Measurements from ENCODE around the gene TMEM126B. TPM values are rescaled to one million over a fixed set of nuclear protein-coding genes. Genes with fewer than 3 reads are reported as not detected.
A peak's percentile ranks its signal among the peaks of the same experiment; 100 is the strongest.

Gene TMEM126B
- 10 to 100 TPM; 39.9 to 96.4 (median 50.4) TPM for total RNA-seq
- polyA plus RNA-seq, result 100 to 1,000 TPM in 1 of 3 donors, 10 to 100 TPM in 2; 62.8 to 125 (median 90.8) TPM
- long read RNA-seq, donor 1, transcript TMEM126B-202 (6 exons, 1,210 nt), result major isoform, 14 of 29 reads
- long read RNA-seq, donor 1, transcript TMEM126B-201 (5 exons, 989 nt), result minor isoform, 13 of 29 reads
- long read RNA-seq, donor 1, partial matches to known transcripts, result 0 of 29 reads
- long read RNA-seq, donor 1, other reads (novel, unspliced or antisense), result 0 of 29 reads
- long read RNA-seq, donor 2, transcript TMEM126B-202 (6 exons, 1,210 nt), result minor isoform, 9 of 27 reads
- long read RNA-seq, donor 2, transcript TMEM126B-201 (5 exons, 989 nt), result major isoform, 14 of 27 reads
- long read RNA-seq, donor 2, partial matches to known transcripts, result 0 of 27 reads
- long read RNA-seq, donor 2, other reads (novel, unspliced or antisense), result 0 of 27 reads
- long read RNA-seq, donor 3, transcript TMEM126B-202 (6 exons, 1,210 nt), result major isoform, 16 of 30 reads
- long read RNA-seq, donor 3, transcript TMEM126B-201 (5 exons, 989 nt), result minor isoform, 11 of 30 reads
- long read RNA-seq, donor 3, partial matches to known transcripts, result 0 of 30 reads
- long read RNA-seq, donor 3, other reads (novel, unspliced or antisense), result 0 of 30 reads
- long read RNA-seq, donor 4, transcript TMEM126B-201 (5 exons, 989 nt), result minor isoform, 10 of 48 reads
- long read RNA-seq, donor 4, transcript TMEM126B-202 (6 exons, 1,210 nt), result major isoform, 33 of 48 reads
- long read RNA-seq, donor 4, partial matches to known transcripts, result 1 of 48 reads
- long read RNA-seq, donor 4, other reads (novel, unspliced or antisense), result 3 of 48 reads
- long read RNA-seq, donor 5, transcript TMEM126B-202 (6 exons, 1,210 nt), result major isoform, 26 of 38 reads
- long read RNA-seq, donor 5, transcript TMEM126B-201 (5 exons, 989 nt), result minor isoform, 9 of 38 reads
- long read RNA-seq, donor 5, partial matches to known transcripts, result 0 of 38 reads
- long read RNA-seq, donor 5, other reads (novel, unspliced or antisense), result 1 of 38 reads
- long read RNA-seq, donor 6, transcript TMEM126B-201 (5 exons, 989 nt), result minor isoform, 11 of 37 reads
- long read RNA-seq, donor 6, transcript TMEM126B-202 (6 exons, 1,210 nt), result major isoform, 21 of 37 reads
- long read RNA-seq, donor 6, partial matches to known transcripts, result 3 of 37 reads
- long read RNA-seq, donor 6, other reads (novel, unspliced or antisense), result 1 of 37 reads
- long read RNA-seq, donor 7, transcript TMEM126B-201 (5 exons, 989 nt), result major isoform, 8 of 13 reads
- long read RNA-seq, donor 7, partial matches to known transcripts, result 0 of 13 reads
- long read RNA-seq, donor 7, other reads (novel, unspliced or antisense), result 0 of 13 reads
- long read RNA-seq, donor 8, transcript TMEM126B-202 (6 exons, 1,210 nt), result major isoform, 17 of 33 reads
- long read RNA-seq, donor 8, transcript TMEM126B-201 (5 exons, 989 nt), result minor isoform, 12 of 33 reads
- long read RNA-seq, donor 8, partial matches to known transcripts, result 0 of 33 reads
- long read RNA-seq, donor 8, other reads (novel, unspliced or antisense), result 0 of 33 reads
- long read RNA-seq, donor 9, transcript TMEM126B-202 (6 exons, 1,210 nt), result minor isoform, 10 of 27 reads
- long read RNA-seq, donor 9, transcript TMEM126B-201 (5 exons, 989 nt), result major isoform, 12 of 27 reads
- long read RNA-seq, donor 9, partial matches to known transcripts, result 0 of 27 reads
- long read RNA-seq, donor 9, other reads (novel, unspliced or antisense), result 0 of 27 reads
- long read RNA-seq, donor 10, transcript TMEM126B-202 (6 exons, 1,210 nt), result major isoform, 6 of 11 reads
- long read RNA-seq, donor 10, partial matches to known transcripts, result 0 of 11 reads
- long read RNA-seq, donor 10, other reads (novel, unspliced or antisense), result 0 of 11 reads

- Histone ChIP-seq H3K27ac (peak within 1 kb of the TSS; percentile 74 to 95 (median 80)), H3K27me3 (no peaks in the 10 kb centered on the region), H3K36me3 (replicated peaks in 1 of 2) (no peaks in the 10 kb centered on the region), H3K9me3 (replicated peaks in 1 of 3) (no peaks in the 10 kb centered on the region), H3K4me3 (peak within 1 kb of the TSS in 3 of 4 donors; percentile 57 to 79 (median 79)), H3K4me1 (replicated peaks in 1 of 2) (peaks cover 10 to 35% of the 10 kb centered on the region in 2 donors)
- DNase-seq, result peak; percentile 97 to 99 (median 98)
- intact Hi-C loops (cut with DNase I), result loop anchor here in 1 of 2 donors (5.0 kb wide), 1 partner anchor 34 kb away; no protein-coding TSS in a partner anchor
- WGBS, 4 donors, result 0% methylated on average over 11 to 41 of the region's 41 CpGs
- TF ChIP-seq POLR2A (IDR thresholded peaks at IDR 0.05) (peak; percentile 77 to 92), CTCF (IDR thresholded peaks at IDR 0.05) (no peak)
Observed at GRCh38 chr11:85627998-85628770, at the start of gene TMEM126B. Gene TMEM126B (plus strand): TSS chr11:85628593. CDS start chr11:85628608, 15 bp downstream.

GRCh38 chr11:85582111-85582510 lies 46.3 kb upstream of the TMEM126B start:
- DNase-seq, result no peak
- intact Hi-C loops (cut with DNase I), result no loop called here
- WGBS, 4 donors, result 77 to 84% (median 81%) methylated on average over 2 of the region's 2 CpGs

More at GRCh38 chr11:85582111-85582510, 46.3 kb upstream of the TMEM126B start:
- no peaks in the 10 kb centered on the region for H3K36me3 ChIP-seq (replicated peaks in 1 of 2)
- H3K27me3 ChIP-seq, result no peaks in the 10 kb centered on the region
- no peaks in the 10 kb centered on the region for H3K4me1 ChIP-seq (replicated peaks in 1 of 2)
- no peak overlapping the region for H3K27ac ChIP-seq
- no peaks in the 10 kb centered on the region for H3K9me3 ChIP-seq (replicated peaks in 1 of 3)
- TF ChIP-seq CTCF (IDR thresholded peaks at IDR 0.05) (no peak), POLR2A (IDR thresholded peaks at IDR 0.05) (no peak)
- no peak overlapping the region for H3K4me3 ChIP-seq
